NCI-H146 treated with DMSO at 0.1 percent for 48 hours (cell line): ENCODE data around the gene ALDH1A2.
"Not testable (repeated sequence)": the region's sequence is repeated elsewhere in the genome, so short reads cannot be mapped to it uniquely, and the experiment has no call there.

Experiments used
- DNase-seq: peaks from one replicate; lab custom pipeline; 2025; ENCODE audit not compliant: unreplicated experiment; lab: John Stamatoyannopoulos, UW

ALDH1A2 gene

GRCh38 chr15:58069008-58069407 is 3.5 kb upstream of the ALDH1A2 start:
- no peak for DNase-seq

- DNase-seq: no peak
These were observed 744 bp upstream of the ALDH1A2 start for GRCh38 chr15:58066042-58066867.

- no peak for DNase-seq
These were observed 499 bp downstream of the ALDH1A2 start for GRCh38 chr15:58064980-58065444.

- DNase-seq: no peak
These were observed 1.2 kb downstream of the ALDH1A2 start for GRCh38 chr15:58064082-58064979.

- DNase-seq: no peak
These were observed 1.9 kb downstream of the ALDH1A2 start for GRCh38 chr15:58063614-58064013.

- no peak for DNase-seq
These were observed 2.5 kb downstream of the ALDH1A2 start for GRCh38 chr15:58062983-58063382.

GRCh38 chr15:58062175-58062574 is 3.3 kb downstream of the ALDH1A2 start:
- DNase-seq: no peak

- DNase-seq: no peak
These were observed 4.9 kb downstream of the ALDH1A2 start for GRCh38 chr15:58060575-58060974.

- DNase-seq: no peak
These were observed 6.8 kb downstream of the ALDH1A2 start for GRCh38 chr15:58058729-58059128.

- no peak for DNase-seq
These were observed 7.4 kb downstream of the ALDH1A2 start for GRCh38 chr15:58058073-58058472.

- DNase-seq: no peak
These were observed 8.0 kb downstream of the ALDH1A2 start for GRCh38 chr15:58057559-58057958.

- no peak for DNase-seq
These were observed 9.5 kb downstream of the ALDH1A2 start for GRCh38 chr15:58056015-58056414.

GRCh38 chr15:58053315-58054153 is 12.0 kb downstream of the ALDH1A2 start:
- DNase-seq: no peak

- DNase-seq: no peak
These were observed 13.2 kb downstream of the ALDH1A2 start for GRCh38 chr15:58052334-58052733.

- no peak for DNase-seq
These were observed 15.8 kb downstream of the ALDH1A2 start for GRCh38 chr15:58049520-58050227.

- no peak for DNase-seq
These were observed 17.2 kb downstream of the ALDH1A2 start for GRCh38 chr15:58048261-58048660.

- DNase-seq: no peak
These were observed 18.4 kb downstream of the ALDH1A2 start for GRCh38 chr15:58047149-58047548.

- no peak for DNase-seq
These were observed 19.0 kb downstream of the ALDH1A2 start for GRCh38 chr15:58046467-58046866.

- DNase-seq: not testable (repeated sequence)
These were observed 20.1 kb downstream of the ALDH1A2 start for GRCh38 chr15:58045376-58045775.

- no peak for DNase-seq
These were observed 21.0 kb downstream of the ALDH1A2 start for GRCh38 chr15:58044551-58044950.
